Thyroid gland (tissue), 4 donors: Measurements from ENCODE around the gene GABPB1. TPM values are rescaled to one million over a fixed set of nuclear protein-coding genes. Genes with fewer than 3 reads are reported as not detected.

Experiments
- DNase-seq, 2 donors: peaks; one replicate each; pipeline ENCODE4 v3.0.0-alpha.2; 2019
- H3K27ac ChIP-seq, 3 donors: fragments of 200-600 bp; sonication (generic); 1 replicate in 2 of 3; 2 replicates in 1 of 3; pipeline ENCODE4 v1.5.1; 2016 to 2019; ENCODE audit warnings: mild to moderate bottlenecking in 1 of 3, moderate library complexity in 1 of 3
- H3K27me3 ChIP-seq: fragments of 200-600 bp; sonication (generic); one replicate; pipeline ENCODE4 v1.5.1; 2019
- H3K36me3 ChIP-seq, 2 donors: fragments of 200-600 bp; sonication (generic); one replicate each; pipeline ENCODE4 v1.5.1; 2016 to 2019
- H3K4me1 ChIP-seq, 2 donors: fragments of 200-600 bp; sonication (generic); one replicate each; pipeline ENCODE4 v1.5.1; 2017 to 2019
- H3K4me3 ChIP-seq, 3 donors: fragments of 200-600 bp; sonication (generic); replicated peaks in 1 of 3; 1 replicate in 2 of 3; 2 replicates in 1 of 3; pipeline ENCODE4 v1.5.1; 2016; ENCODE audit warnings: mild to moderate bottlenecking in 1 of 3
- H3K9me3 ChIP-seq: fragments of 200-600 bp; sonication (generic); one replicate; pipeline ENCODE4 v1.5.1; 2017
- POLR2A ChIP-seq, 2 donors: fragments of 450-650 bp; IDR thresholded peaks; one replicate each; pipeline ENCODE4 v1.6.1; 2017; ENCODE audit warnings: antibody characterized with exemption in 2 of 2, mild to moderate bottlenecking in 2 of 2, moderate library complexity in 1 of 2
- WGBS, 2 donors: methylation state at CpG; one replicate each; pipeline ENCODE4 v1.1.5; 2017; 5-methylcytosine and 5-hydroxymethylcytosine counted together
- intact Hi-C: fragments of 100-400 bp; cut with DNase I; formaldehyde crosslinking; loops from one replicate; pipeline ENCODE4 v1.15.1; 2023
- total RNA-seq, 4 donors: library from RNA; depleted of rRNA; stranded (reverse); fragments of >200 nt; gene quantifications; one replicate each; pipeline ENCODE4 v1.2.3, GENCODE V29; 2016
- TF ChIP-seq, protein P1 (sequence below), 6 experiments: fragments of 200-600 bp in 3 of 6; fragments of 450-650 bp in 3 of 6; sonication (generic) in 3 of 6; IDR thresholded peaks; one replicate each; pipeline ENCODE4 v1.5.1; 2016 to 2019; ENCODE audit warnings: antibody characterized with exemption in 6 of 6, mild to moderate bottlenecking in 2 of 6, inconsistent platforms in 1 of 6, moderate library complexity in 1 of 6

The GABPB1 gene
- total RNA-seq, 4 donors from 2014 or later: 22.2 to 30.0 (median 27.3) TPM

- Histone ChIP-seq H3K36me3 (no peaks in the 10 kb centered on the region), H3K4me3 (no peak overlapping the region), H3K4me1 (no peaks in the 10 kb centered on the region), H3K9me3 (no peaks in the 10 kb centered on the region), H3K27ac (no peak overlapping the region), H3K27me3 (no peaks in the 10 kb centered on the region)
- DNase-seq: no peak
- TF ChIP-seq, protein P1, sequence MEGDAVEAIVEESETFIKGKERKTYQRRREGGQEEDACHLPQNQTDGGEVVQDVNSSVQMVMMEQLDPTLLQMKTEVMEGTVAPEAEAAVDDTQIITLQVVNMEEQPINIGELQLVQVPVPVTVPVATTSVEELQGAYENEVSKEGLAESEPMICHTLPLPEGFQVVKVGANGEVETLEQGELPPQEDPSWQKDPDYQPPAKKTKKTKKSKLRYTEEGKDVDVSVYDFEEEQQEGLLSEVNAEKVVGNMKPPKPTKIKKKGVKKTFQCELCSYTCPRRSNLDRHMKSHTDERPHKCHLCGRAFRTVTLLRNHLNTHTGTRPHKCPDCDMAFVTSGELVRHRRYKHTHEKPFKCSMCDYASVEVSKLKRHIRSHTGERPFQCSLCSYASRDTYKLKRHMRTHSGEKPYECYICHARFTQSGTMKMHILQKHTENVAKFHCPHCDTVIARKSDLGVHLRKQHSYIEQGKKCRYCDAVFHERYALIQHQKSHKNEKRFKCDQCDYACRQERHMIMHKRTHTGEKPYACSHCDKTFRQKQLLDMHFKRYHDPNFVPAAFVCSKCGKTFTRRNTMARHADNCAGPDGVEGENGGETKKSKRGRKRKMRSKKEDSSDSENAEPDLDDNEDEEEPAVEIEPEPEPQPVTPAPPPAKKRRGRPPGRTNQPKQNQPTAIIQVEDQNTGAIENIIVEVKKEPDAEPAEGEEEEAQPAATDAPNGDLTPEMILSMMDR (IDR thresholded peaks at IDR 0.05): no peak
- no peak for TF ChIP-seq POLR2A (IDR thresholded peaks at IDR 0.05)
- intact Hi-C loops: no loop called here
- WGBS, 2 donors: 83 to 84% methylated on average over 2 of the region's 2 CpGs
These were observed 87.4 kb downstream of the GABPB1 start for GRCh38 chr15:50267577-50267976.

DNA sequence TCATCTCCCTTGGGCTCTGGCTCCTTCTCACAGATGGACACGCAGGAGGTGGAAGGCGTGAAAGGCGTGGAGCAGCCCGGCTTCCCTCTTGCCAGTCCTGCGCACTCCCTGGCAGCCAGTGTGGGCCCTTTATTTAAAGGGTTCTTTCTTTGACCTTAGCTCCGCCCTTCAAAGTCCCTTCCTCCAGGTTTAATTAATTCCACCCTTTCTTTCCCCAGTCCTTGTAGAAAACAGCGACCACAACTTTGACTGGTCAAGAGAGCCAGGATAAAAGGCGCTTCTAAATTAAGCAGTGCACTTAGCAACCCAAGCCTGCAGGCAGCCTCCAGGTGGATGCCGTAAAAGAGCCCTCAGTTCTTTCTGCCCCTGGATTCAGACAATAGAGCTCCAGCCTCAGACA lies 89.4 kb downstream of the GABPB1 start, which contains the start of gene HDC:
HDC (minus strand) TSS at position 107 of the 400 bp plus-strand sequence; CDS start at position 4, 103 bp downstream.
- H3K27ac ChIP-seq: no peak within 1 kb of the TSS
- H3K4me3 ChIP-seq: no peak within 1 kb of the TSS
- H3K4me1 ChIP-seq: no peaks in the 10 kb centered on the region
- no peaks in the 10 kb centered on the region for H3K27me3 ChIP-seq
- H3K36me3 ChIP-seq: no peaks in the 10 kb centered on the region
- TF ChIP-seq, protein P1 (IDR thresholded peaks at IDR 0.05): no peak
- no peak for TF ChIP-seq POLR2A (IDR thresholded peaks at IDR 0.05)
- H3K9me3 ChIP-seq: no peaks in the 10 kb centered on the region
- no peak for DNase-seq
- WGBS, 2 donors: 70% methylated on average over 9 of the region's 9 CpGs
- intact Hi-C loops: no loop called here

DNA sequence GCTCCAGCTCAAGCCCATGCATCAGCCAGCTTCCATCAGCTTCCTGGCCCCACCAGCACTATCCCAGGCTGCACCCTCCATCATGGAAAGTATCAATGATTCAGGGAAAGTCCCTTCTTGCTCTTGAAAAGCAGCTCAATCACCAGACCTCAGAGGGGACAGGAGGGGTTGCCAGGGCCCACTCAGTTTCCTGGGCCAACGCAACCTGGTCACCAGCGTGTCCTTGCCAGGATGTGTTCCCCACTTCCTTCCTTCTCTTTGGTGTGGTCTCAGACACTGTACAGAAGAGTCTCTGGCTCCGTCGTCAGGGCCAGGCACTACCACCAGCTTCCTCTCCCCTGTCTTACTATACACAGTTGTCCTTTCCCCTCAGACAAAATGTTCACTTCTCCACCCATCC lies 92.5 kb downstream of the GABPB1 start:
- Histone ChIP-seq H3K4me3 (no peak overlapping the region), H3K36me3 (no peaks in the 10 kb centered on the region), H3K9me3 (no peaks in the 10 kb centered on the region), H3K27me3 (no peaks in the 10 kb centered on the region), H3K4me1 (no peaks in the 10 kb centered on the region), H3K27ac (no peak overlapping the region)
- TF ChIP-seq, protein P1 (IDR thresholded peaks at IDR 0.05): no peak
- no peak for TF ChIP-seq POLR2A (IDR thresholded peaks at IDR 0.05)
- intact Hi-C loops: no loop called here
- no peak for DNase-seq
- WGBS, 2 donors: 65 to 73% methylated on average over 4 of the region's 4 CpGs

DNA sequence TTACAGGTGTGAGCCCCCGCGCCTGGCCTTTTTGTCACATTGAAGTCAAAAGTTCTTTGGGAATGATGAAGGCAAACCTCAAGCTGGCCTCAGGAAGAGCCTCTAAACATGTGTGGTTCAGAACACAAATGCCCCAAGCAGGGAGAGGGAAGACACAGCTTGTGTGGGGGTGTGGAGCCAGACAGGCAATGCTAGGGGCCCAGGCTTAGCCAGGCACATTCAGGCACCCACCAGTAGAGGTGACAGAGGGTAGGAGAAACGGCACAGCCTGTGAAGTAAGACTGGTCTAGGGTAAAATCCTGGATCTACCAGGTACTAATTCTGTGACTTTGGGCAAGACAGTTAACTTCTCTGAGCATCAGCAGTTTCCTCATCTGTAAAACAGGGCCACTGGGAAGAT lies 93.0 kb downstream of the GABPB1 start:
- Histone ChIP-seq H3K36me3 (no peaks in the 10 kb centered on the region), H3K27me3 (no peaks in the 10 kb centered on the region), H3K4me3 (no peak overlapping the region), H3K9me3 (no peaks in the 10 kb centered on the region), H3K27ac (no peak overlapping the region), H3K4me1 (no peaks in the 10 kb centered on the region)
- intact Hi-C loops: no loop called here
- no peak for TF ChIP-seq POLR2A (IDR thresholded peaks at IDR 0.05)
- TF ChIP-seq, protein P1 (IDR thresholded peaks at IDR 0.05): no peak
- DNase-seq: no peak
- WGBS, 2 donors: 92 to 94% methylated on average over 3 of the region's 3 CpGs

- H3K4me1 ChIP-seq: no peaks in the 10 kb centered on the region
- H3K9me3 ChIP-seq: no peaks in the 10 kb centered on the region
- intact Hi-C loops: no loop called here
- H3K27ac ChIP-seq: no peak overlapping the region
- TF ChIP-seq POLR2A (IDR thresholded peaks at IDR 0.05): no peak
- TF ChIP-seq, protein P1 (IDR thresholded peaks at IDR 0.05): no peak
- no peak overlapping the region for H3K4me3 ChIP-seq
- H3K27me3 ChIP-seq: no peaks in the 10 kb centered on the region
- DNase-seq: no peak
- H3K36me3 ChIP-seq: no peaks in the 10 kb centered on the region
- 73 to 75% methylated on average over 2 of the region's 2 CpGs for WGBS, 2 donors
These were observed 94.0 kb downstream of the GABPB1 start for GRCh38 chr15:50260969-50261496.
